GM23248 (cell line): ENCODE measurements around the gene RFX8.

Source experiments
- EZH2 ChIP-seq: fragments of 200-600 bp; sonication (generic); IDR thresholded peaks from 2 replicates; pipeline ENCODE4 v1.6.1; 2018; ENCODE audit warnings: antibody characterized with exemption, mild to moderate bottlenecking; ENCODE audit not compliant: insufficient read depth, poor library complexity, severe bottlenecking
- EZH2phosphoT487 ChIP-seq: fragments of 200-600 bp; sonication (generic); IDR thresholded peaks from 2 replicates; pipeline ENCODE4 v1.6.1; 2018; ENCODE audit warnings: antibody characterized with exemption, moderate library complexity, mild to moderate bottlenecking, low read depth; ENCODE audit not compliant: insufficient read depth

DNA sequence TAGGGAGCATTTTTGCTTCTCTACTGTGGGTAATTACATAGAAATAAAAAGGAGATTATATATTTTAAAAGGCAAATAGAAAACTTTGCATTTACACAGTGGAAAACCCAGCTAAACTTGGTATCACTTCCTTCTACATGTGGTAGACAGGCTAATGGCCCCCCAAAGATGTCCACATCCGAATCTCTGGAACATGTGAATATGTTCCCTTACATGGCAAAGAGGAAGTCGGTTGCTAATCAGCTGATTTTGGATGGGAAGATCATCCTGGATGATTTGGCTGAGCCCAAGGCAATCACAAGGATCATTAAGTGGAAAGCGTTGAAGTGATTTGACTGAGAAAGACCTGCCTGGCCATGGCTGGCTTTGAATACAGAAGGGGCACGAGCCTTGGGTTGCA, 113.8 kb downstream of the RFX8 start:
- TF ChIP-seq EZH2 (no peak), EZH2phosphoT487 (no peak)
